ENCODE measurements around the gene BLTP2.

DNA sequence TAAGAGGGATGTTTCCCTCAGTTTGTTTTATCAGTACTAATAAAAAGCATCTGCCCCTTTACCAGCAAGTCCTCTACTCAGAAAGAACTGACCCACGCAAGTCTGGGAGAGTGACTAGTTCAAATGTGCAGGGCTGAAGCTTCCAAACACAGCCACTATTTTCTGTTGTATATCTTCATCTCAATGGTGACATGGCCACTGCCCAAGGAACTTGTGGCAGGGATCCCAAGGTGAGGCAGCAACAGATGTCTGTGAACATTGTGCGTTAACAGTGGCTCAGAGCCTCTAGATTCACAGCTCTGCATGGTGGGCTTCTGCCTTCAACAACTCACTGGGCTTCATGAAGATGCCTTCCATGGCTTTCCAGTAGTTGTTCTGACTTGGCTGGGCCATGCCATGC, 3.7 kb upstream of the BLTP2 start:
- TF ChIP-seq SUZ12 (IDR thresholded peaks at IDR 0.05; ENCODE audit: extremely low read depth, insufficient read depth, insufficient read length) (no peak), YY1 (IDR thresholded peaks at IDR 0.05; ENCODE audit: insufficient read depth, insufficient read length) (no peak), ZNF274 (IDR thresholded peaks at IDR 0.05; ENCODE audit: low read depth, low read length) (no peak)
